ENCODE results near the gene INPP5E. TPM values are rescaled to one million over a fixed set of nuclear protein-coding genes. Genes with fewer than 3 reads are reported as not detected.

Gene INPP5E
- total RNA-seq, 1 donor from 2014 or later: 10.6 TPM

DNA sequence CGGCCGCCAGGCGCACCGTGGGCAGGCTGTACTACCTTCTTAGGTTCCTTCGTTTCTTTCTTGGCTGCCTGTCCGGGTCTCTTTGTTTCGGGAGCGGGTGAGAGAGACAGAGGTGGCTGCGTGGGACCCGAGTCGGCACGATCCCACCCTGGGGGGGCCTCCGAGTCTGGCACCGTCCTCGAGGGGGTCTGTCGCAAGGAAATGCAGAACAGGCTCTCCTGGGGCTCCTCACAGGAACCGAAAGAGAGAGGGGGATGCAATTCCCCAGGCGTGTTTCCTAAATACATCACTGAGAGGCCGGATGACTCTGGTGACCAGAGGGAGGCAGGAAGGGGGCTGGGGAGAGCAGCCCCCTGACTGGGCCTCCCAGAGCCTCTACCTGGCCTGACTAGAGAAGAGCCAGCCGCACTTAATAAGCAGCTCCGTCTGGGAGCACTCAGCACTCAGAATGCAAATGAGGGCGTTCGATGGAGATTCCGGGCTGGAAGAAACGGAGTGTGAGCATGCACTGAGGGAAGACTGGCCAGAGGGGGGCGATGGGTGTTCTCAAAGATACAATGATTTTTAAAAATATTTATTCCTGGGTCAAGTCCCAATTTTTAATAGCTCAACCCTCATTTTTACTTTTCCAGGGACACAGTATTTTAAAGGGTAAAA lies 11.7 kb upstream of the INPP5E start:
- DNase-seq: no peak
- Histone ChIP-seq H3K4me1 (no peaks in the 10 kb centered on the region), H3K4me3 (no peak overlapping the region), H3K27me3 (ENCODE audit: low read depth) (no peaks in the 10 kb centered on the region), H3K36me3 (peaks cover 94% of the 10 kb centered on the region), H3K9me3 (replicated peaks) (no peaks in the 10 kb centered on the region), H3K27ac (replicated peaks) (no peak overlapping the region)
- no peak for TF ChIP-seq CTCF (IDR thresholded peaks at IDR 0.05; ENCODE audit: borderline replicate concordance)
- intact Hi-C loops (cut with micrococcal nuclease): no loop called here

DNA sequence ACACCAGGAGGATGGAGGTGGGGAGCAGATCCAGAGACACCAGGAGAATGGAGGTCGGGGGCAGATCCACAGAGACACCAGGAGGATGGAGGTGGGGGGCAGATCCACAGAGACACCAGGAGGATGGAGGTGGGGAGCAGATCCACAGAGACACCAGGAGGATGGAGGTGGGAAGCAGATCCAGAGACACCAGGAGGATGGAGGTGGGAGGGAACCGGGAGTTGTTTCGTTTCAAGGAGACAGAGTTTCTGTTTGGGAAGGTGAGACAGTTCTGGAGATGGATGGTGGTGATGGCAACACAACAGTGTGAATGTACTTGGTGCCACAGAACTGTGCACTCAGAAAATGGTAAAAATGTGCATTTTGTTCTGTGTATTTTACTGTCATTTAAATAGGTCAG lies 9.0 kb upstream of the INPP5E start:
- peaks cover 94% of the 10 kb centered on the region for H3K36me3 ChIP-seq
- DNase-seq: no peak
- H3K27me3 ChIP-seq (ENCODE audit: low read depth): no peaks in the 10 kb centered on the region
- TF ChIP-seq CTCF (IDR thresholded peaks at IDR 0.05; ENCODE audit: borderline replicate concordance): no peak
- intact Hi-C loops (cut with micrococcal nuclease): no loop called here
- H3K9me3 ChIP-seq (replicated peaks): no peaks in the 10 kb centered on the region
- H3K4me3 ChIP-seq: no peak overlapping the region
- no peak overlapping the region for H3K27ac ChIP-seq (replicated peaks)
- no peaks in the 10 kb centered on the region for H3K4me1 ChIP-seq

- Histone ChIP-seq H3K27ac (replicated peaks) (no peak overlapping the region), H3K27me3 (ENCODE audit: low read depth) (no peaks in the 10 kb centered on the region), H3K4me1 (no peaks in the 10 kb centered on the region), H3K36me3 (peaks cover 94% of the 10 kb centered on the region), H3K9me3 (replicated peaks) (no peaks in the 10 kb centered on the region), H3K4me3 (no peak overlapping the region)
- no peak for DNase-seq
- intact Hi-C loops (cut with micrococcal nuclease): no loop called here
- TF ChIP-seq CTCF (IDR thresholded peaks at IDR 0.05; ENCODE audit: borderline replicate concordance): no peak
Measured at GRCh38 chr9:136447173-136447778, 7.6 kb upstream of the INPP5E start.

- Histone ChIP-seq H3K27ac (replicated peaks) (no peak overlapping the region), H3K27me3 (ENCODE audit: low read depth) (no peaks in the 10 kb centered on the region), H3K36me3 (peaks cover 95% of the 10 kb centered on the region), H3K4me3 (no peak overlapping the region), H3K4me1 (no peaks in the 10 kb centered on the region), H3K9me3 (replicated peaks) (no peaks in the 10 kb centered on the region)
- TF ChIP-seq CTCF (IDR thresholded peaks at IDR 0.05; ENCODE audit: borderline replicate concordance): no peak
- intact Hi-C loops (cut with micrococcal nuclease): no loop called here
- no peak for DNase-seq
Measured at GRCh38 chr9:136445799-136446198, 6.2 kb upstream of the INPP5E start.

- Histone ChIP-seq H3K27me3 (ENCODE audit: low read depth) (no peaks in the 10 kb centered on the region), H3K4me1 (peaks cover 16% of the 10 kb centered on the region), H3K4me3 (no peak overlapping the region), H3K9me3 (replicated peaks) (no peaks in the 10 kb centered on the region), H3K36me3 (peaks cover 80% of the 10 kb centered on the region), H3K27ac (replicated peaks) (no peak overlapping the region)
- no peak for DNase-seq
- no peak for TF ChIP-seq CTCF (IDR thresholded peaks at IDR 0.05; ENCODE audit: borderline replicate concordance)
- intact Hi-C loops (cut with micrococcal nuclease): no loop called here
Measured at GRCh38 chr9:136444102-136444501, 4.5 kb upstream of the INPP5E start.
